Uterus (tissue), 4 donors: ENCODE data around the gene SRSF4. TPM values are rescaled to one million over a fixed set of nuclear protein-coding genes. Genes with fewer than 3 reads are reported as not detected.

ENCODE experiments used
- DNase-seq, 2 donors: peaks; one replicate each; pipeline ENCODE4 v3.0.0-alpha.2; 2019 to 2020
- H3K27ac ChIP-seq, 2 donors: fragments of 200-600 bp; sonication (generic); 1 replicate in 1 of 2; 2 replicates in 1 of 2; pipeline ENCODE4 v1.5.1; 2016 to 2018
- H3K27me3 ChIP-seq, 2 donors: fragments of 200-600 bp; sonication (generic); one replicate each; pipeline ENCODE4 v1.5.1; 2018 to 2019; ENCODE audit warnings: control low read depth in 1 of 2
- H3K36me3 ChIP-seq, 2 donors: fragments of 200-600 bp; sonication (generic); one replicate each; pipeline ENCODE4 v1.5.1; 2019; ENCODE audit warnings: control low read depth in 1 of 2
- H3K4me1 ChIP-seq, 2 donors: fragments of 200-600 bp; sonication (generic); one replicate each; pipeline ENCODE4 v1.5.1; 2018 to 2019; ENCODE audit warnings: control low read depth in 1 of 2
- H3K4me3 ChIP-seq, 2 donors: fragments of 200-600 bp; sonication (generic); 1 replicate in 1 of 2; 2 replicates in 1 of 2; pipeline ENCODE4 v1.5.1; 2018 to 2019; ENCODE audit warnings: mild to moderate bottlenecking in 1 of 2
- H3K9me3 ChIP-seq, 2 donors: fragments of 200-600 bp; sonication (generic); one replicate each; pipeline ENCODE4 v1.5.1; 2019; ENCODE audit warnings: control low read depth in 1 of 2
- CTCF ChIP-seq, 4 experiments: fragments of 200-600 bp in 2 of 4; fragments of 450-650 bp in 2 of 4; sonication (generic) in 2 of 4; IDR thresholded peaks; one replicate each; pipeline ENCODE4 v1.5.1; 2016 to 2019; ENCODE audit warnings: antibody characterized with exemption in 4 of 4, mild to moderate bottlenecking in 2 of 4, moderate library complexity in 1 of 4
- POLR2A ChIP-seq, 2 donors: fragments of 450-650 bp; IDR thresholded peaks; one replicate each; pipeline ENCODE4 v1.6.1; 2016; ENCODE audit warnings: antibody characterized with exemption in 2 of 2, mild to moderate bottlenecking in 1 of 2, moderate library complexity in 1 of 2
- intact Hi-C: fragments of 100-400 bp; cut with DNase I; formaldehyde crosslinking; loops from one replicate; pipeline ENCODE4 v1.15.1; 2023; ENCODE audit warnings: low total_unique reads
- total RNA-seq, 4 donors: library from RNA; depleted of rRNA in 3 of 4; stranded (reverse); fragments of >200 nt in 3 of 4; gene quantifications; one replicate each; pipeline versions ENCODE4 v1.1.0 to v1.2.4, GENCODE V29; 2014 to 2023
- donor health status: DM: yes; HTN: yes; CAD: no.

The SRSF4 gene
- total RNA-seq, 4 donors from 2014 or later: 60.0 to 129 (median 69.0) TPM

GRCh38 chr1:29218223-29218622 lies 36.5 kb upstream of the SRSF4 start:
- Histone ChIP-seq H3K27me3 (no peaks in the 10 kb centered on the region), H3K4me1 (no peaks in the 10 kb centered on the region), H3K36me3 (no peaks in the 10 kb centered on the region), H3K27ac (no peak overlapping the region), H3K9me3 (no peaks in the 10 kb centered on the region), H3K4me3 (no peak overlapping the region)
- DNase-seq: no peak
- intact Hi-C loops: no loop called here
- TF ChIP-seq CTCF (IDR thresholded peaks at IDR 0.05) (no peak), POLR2A (IDR thresholded peaks at IDR 0.05) (no peak)

- no peaks in the 10 kb centered on the region for H3K4me1 ChIP-seq
- H3K36me3 ChIP-seq: no peaks in the 10 kb centered on the region
- no peak overlapping the region for H3K4me3 ChIP-seq
- TF ChIP-seq POLR2A (IDR thresholded peaks at IDR 0.05): no peak
- no peak for TF ChIP-seq CTCF (IDR thresholded peaks at IDR 0.05)
- H3K27ac ChIP-seq: no peak overlapping the region
- intact Hi-C loops: no loop called here
- H3K9me3 ChIP-seq: no peaks in the 10 kb centered on the region
- no peaks in the 10 kb centered on the region for H3K27me3 ChIP-seq
- no peak for DNase-seq
Measured at GRCh38 chr1:29217633-29218032, 35.9 kb upstream of the SRSF4 start.

GRCh38 chr1:29213055-29213454 lies 31.4 kb upstream of the SRSF4 start:
- DNase-seq: no peak
- intact Hi-C loops: no loop called here

GRCh38 chr1:29211086-29212030 lies 29.7 kb upstream of the SRSF4 start:
- intact Hi-C loops: no loop called here
- Histone ChIP-seq H3K36me3 (no peaks in the 10 kb centered on the region), H3K27ac (no peak overlapping the region), H3K4me3 (no peak overlapping the region), H3K27me3 (no peaks in the 10 kb centered on the region), H3K4me1 (no peaks in the 10 kb centered on the region), H3K9me3 (no peaks in the 10 kb centered on the region)
- DNase-seq: no peak
- TF ChIP-seq CTCF (IDR thresholded peaks at IDR 0.05): no peak
- TF ChIP-seq POLR2A (IDR thresholded peaks at IDR 0.05): no peak

More at GRCh38 chr1:29213055-29213454, 31.4 kb upstream of the SRSF4 start:
- H3K4me1 ChIP-seq: no peaks in the 10 kb centered on the region
- no peaks in the 10 kb centered on the region for H3K36me3 ChIP-seq
- no peak overlapping the region for H3K27ac ChIP-seq
- TF ChIP-seq CTCF (IDR thresholded peaks at IDR 0.05) (no peak), POLR2A (IDR thresholded peaks at IDR 0.05) (no peak)
- no peaks in the 10 kb centered on the region for H3K27me3 ChIP-seq
- no peaks in the 10 kb centered on the region for H3K9me3 ChIP-seq
- no peak overlapping the region for H3K4me3 ChIP-seq

GRCh38 chr1:29210278-29211085 lies 28.8 kb upstream of the SRSF4 start:
- H3K36me3 ChIP-seq: no peaks in the 10 kb centered on the region
- intact Hi-C loops: no loop called here
- no peaks in the 10 kb centered on the region for H3K4me1 ChIP-seq
- no peak overlapping the region for H3K27ac ChIP-seq
- no peaks in the 10 kb centered on the region for H3K27me3 ChIP-seq
- no peak overlapping the region for H3K4me3 ChIP-seq
- DNase-seq: no peak
- no peak for TF ChIP-seq POLR2A (IDR thresholded peaks at IDR 0.05)
- H3K9me3 ChIP-seq: no peaks in the 10 kb centered on the region
